HL-60/S4 (cell line): ENCODE results near the gene PODXL2.

Source experiments
- in situ Hi-C: fragments of 300-500 bp; cut with MboI; formaldehyde crosslinking; loops from 2 replicates; pipeline ENCODE4 v1.14.3; 2022; ENCODE audit warnings: low sequenced_read_pairs

Gene PODXL2

DNA sequence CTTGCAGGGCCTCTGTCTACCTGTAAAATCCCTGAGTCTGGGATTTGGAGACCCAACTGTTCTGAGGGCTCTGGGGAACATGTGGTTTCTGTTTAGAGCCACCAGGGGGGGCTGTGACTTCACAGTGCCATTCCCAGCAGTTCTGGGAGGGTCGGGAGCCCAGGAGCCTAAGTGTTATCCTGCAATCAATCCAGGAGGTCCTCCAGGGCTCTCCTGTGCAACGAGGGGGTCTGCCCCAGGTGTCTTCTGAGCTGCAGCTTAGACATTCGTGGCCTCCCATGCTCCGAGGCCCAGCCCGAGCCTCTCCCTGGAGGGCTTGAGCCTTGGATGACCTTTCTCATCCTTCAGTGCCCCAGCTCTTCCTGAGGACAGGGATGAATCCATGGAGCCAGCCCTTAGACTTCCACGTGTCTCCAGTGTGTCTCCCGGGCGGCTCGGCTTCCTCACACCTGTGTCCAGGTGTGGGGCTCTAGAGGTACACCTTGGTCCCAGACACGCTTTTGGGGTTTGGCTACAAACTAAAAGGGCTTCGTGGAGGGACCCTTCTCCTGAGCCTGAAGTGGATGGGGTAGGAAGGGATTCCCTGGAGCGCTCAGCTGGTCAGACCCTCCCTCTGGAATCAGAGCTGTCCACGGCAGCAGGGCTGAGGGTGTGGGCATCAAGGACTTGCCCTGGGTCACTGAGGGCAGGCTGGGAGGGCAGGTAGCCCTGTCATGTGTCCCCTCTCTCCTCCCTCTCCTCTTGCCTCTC is 23.4 kb downstream of the PODXL2 start:
- in situ Hi-C loops = loop anchor here (25.0 kb wide), 1 partner anchor 185 kb away; no protein-coding TSS in a partner anchor

DNA sequence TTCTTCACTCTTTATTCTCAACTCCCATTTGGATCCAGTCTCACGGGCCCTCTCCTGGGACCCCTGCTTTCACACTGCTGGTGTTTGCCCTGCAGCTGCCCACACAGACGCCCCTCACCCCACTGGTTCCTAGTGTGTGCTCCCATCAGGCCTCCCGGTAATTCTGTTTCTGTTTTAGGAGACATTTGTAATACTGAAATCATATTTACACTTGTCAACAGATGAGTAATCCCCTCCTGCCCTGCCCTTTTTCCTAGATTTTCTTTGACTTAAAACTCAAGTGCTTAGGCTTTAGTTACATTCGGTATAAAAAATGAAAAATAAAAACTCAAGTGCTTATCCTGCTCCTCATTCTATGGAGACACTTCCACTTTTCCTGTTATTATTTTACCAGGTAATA is 25.4 kb downstream of the PODXL2 start:
- in situ Hi-C loops = loop anchor here (25.0 kb wide), 1 partner anchor 183 kb away; no protein-coding TSS in a partner anchor

DNA sequence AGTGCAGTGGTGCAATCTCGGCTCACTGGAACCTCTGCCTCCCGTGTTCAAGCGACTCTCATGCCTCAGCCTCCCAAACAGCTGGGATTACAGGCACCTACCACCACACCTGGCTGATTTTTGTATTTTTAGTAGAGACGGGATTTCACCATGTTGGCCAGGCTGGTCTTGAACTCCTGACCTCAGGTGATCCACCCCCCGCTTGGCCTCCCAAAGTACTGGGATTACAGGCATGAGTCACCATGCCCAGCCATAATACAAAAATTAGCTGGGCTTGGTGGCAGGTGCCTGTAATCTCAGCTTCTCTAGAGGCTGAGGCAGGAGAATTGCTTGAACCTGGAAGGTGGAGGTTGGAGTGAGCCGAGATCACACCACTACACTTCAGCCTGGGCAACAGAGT is 26.0 kb downstream of the PODXL2 start:
- in situ Hi-C loops = loop anchor here (25.0 kb wide), 1 partner anchor 182 kb away; no protein-coding TSS in a partner anchor

DNA sequence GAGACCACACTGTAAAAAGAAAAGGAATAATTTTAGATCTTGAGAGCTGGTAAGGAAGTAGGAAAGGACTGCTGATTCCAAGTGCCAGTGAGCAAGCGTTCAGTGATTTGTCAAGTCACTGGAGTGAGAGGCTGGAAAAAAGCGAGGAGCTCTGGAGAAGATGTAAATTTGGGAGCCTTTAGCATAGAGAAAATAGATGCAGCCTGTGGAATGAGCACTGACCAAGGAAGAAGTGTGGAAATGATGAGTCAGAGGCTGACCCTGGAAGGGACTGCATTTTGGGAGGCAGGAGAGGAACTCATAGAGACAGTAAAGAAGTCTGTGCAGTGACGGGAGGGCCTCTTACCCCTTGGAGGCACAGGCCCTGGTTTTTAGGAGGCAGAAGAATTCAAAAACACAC is 26.7 kb downstream of the PODXL2 start:
- in situ Hi-C loops = loop anchor here (25.0 kb wide), 1 partner anchor 182 kb away; no protein-coding TSS in a partner anchor

GRCh38 chr3:127656906-127657305 is 27.9 kb downstream of the PODXL2 start:
- in situ Hi-C loops = loop anchor here (25.0 kb wide), 1 partner anchor 180 kb away; no protein-coding TSS in a partner anchor

GRCh38 chr3:127658234-127658633 is 29.2 kb downstream of the PODXL2 start:
- in situ Hi-C loops = loop anchor here (25.0 kb wide), 1 partner anchor 179 kb away; no protein-coding TSS in a partner anchor

DNA sequence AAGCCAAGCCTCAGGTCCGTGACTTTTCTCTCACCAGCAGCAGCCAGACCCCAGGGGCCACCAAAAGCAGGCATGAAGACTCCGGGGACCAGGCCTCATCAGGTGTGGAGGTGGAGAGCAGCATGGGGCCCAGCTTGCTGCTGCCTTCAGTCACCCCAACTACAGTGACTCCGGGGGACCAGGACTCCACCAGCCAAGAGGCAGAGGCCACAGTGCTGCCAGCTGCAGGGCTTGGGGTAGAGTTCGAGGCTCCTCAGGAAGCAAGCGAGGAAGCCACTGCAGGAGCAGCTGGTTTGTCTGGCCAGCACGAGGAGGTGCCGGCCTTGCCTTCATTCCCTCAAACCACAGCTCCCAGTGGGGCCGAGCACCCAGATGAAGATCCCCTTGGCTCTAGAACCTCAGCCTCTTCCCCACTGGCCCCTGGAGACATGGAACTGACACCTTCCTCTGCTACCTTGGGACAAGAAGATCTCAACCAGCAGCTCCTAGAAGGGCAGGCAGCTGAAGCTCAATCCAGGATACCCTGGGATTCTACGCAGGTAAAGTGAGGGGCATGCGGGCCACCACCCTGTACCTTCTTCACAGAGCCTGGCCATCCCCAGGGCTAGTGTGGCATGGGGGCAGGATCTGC is 31.8 kb downstream of the PODXL2 start:
- in situ Hi-C loops = loop anchor here (25.0 kb wide), 1 partner anchor 177 kb away; no protein-coding TSS in a partner anchor

- in situ Hi-C loops = loop anchor here (25.0 kb wide), 1 partner anchor 176 kb away; no protein-coding TSS in a partner anchor
Measured at GRCh38 chr3:127661600-127661999, 32.6 kb downstream of the PODXL2 start.

GRCh38 chr3:127662001-127662469 is 33.0 kb downstream of the PODXL2 start:
- in situ Hi-C loops = loop anchor here (25.0 kb wide), 1 partner anchor 175 kb away; no protein-coding TSS in a partner anchor

- in situ Hi-C loops = loop anchor here (25.0 kb wide), 1 partner anchor 174 kb away; no protein-coding TSS in a partner anchor
Measured at GRCh38 chr3:127663151-127663550, 34.2 kb downstream of the PODXL2 start.

- in situ Hi-C loops = loop anchor here (25.0 kb wide), 1 partner anchor 172 kb away; no protein-coding TSS in a partner anchor
Measured at GRCh38 chr3:127665165-127665564, 36.2 kb downstream of the PODXL2 start.

- in situ Hi-C loops = loop anchor here (25.0 kb wide), 1 partner anchor 172 kb away; no protein-coding TSS in a partner anchor
Measured at GRCh38 chr3:127665586-127665985, 36.6 kb downstream of the PODXL2 start.

DNA sequence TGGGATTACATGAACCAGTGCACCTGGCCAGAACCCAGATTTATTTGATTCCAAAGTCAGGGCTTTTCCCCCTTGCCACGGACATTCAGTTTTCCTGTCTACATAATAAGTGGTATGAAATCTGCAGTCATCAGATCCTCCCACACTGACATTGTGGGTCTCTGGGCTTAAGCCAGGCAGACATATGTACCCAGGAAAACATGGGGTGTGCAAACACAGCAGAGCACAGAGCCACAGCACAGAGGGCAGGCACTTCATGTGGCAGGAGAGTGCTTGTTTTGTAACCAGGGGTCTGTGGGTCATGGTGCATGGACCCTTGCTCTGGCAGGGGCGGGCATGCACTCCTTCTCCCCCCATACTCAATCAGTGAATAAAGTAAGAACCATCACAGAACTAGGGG is 37.7 kb downstream of the PODXL2 start:
- in situ Hi-C loops = loop anchor here (25.0 kb wide), 1 partner anchor 171 kb away; no protein-coding TSS in a partner anchor

- in situ Hi-C loops = loop anchor here (25.0 kb wide), 1 partner anchor 170 kb away; no protein-coding TSS in a partner anchor
Measured at GRCh38 chr3:127667119-127667681, 38.2 kb downstream of the PODXL2 start.

DNA sequence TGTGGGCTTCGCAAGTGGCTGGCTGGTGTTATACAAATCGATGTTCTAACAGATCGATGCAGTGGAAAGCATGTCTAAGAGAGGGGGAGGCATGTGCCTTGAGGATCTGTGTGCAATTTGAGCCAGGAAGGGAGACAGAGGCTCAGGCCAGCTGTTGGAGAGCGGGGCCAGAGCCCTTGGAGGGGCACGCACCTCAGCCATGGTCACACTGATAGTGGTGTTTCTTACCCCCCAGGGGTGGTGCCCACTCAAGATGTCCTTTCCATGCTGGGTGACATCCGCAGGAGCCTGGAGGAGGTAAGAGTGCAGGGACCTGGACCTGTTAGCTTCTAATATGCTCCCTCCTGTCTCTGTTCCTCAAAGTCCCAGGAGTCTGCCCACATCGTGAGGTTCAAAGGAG is 39.9 kb downstream of the PODXL2 start:
- in situ Hi-C loops = loop anchor here (25.0 kb wide), 1 partner anchor 168 kb away; no protein-coding TSS in a partner anchor

DNA sequence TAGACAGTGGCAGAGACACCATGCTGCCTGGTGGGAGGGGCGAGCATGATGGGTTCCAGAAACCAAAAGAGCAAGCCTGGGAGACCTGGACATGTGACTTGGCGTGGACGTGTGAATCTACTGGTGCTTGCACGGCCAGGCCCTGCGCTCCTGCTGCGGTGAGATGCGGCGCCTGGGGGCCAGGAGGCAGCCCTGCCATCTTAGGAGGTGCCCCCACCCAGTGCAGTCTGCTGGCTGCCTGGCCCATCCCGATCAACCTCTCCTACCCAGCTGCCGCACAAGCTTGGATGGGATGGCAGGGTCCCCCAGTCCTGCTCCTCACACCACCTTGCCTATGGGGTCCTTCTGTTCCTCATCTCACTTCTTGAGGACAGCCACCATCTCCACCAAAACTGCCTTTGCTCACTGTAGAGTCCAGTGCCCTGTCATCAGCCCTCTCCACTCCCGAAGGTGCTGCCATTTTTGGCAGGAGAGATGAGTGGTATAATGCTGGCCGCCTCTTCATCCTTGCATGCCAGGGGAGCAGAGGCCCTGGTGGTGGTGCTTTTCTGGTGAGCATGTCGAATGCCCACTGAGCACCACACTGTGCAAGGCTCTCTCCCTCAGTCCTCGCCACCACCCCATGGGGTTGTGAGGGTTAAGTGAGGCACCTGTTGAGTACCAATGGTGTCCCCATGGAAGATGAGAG is 40.7 kb downstream of the PODXL2 start:
- in situ Hi-C loops = loop anchor here (25.0 kb wide), 1 partner anchor 168 kb away; no protein-coding TSS in a partner anchor

GRCh38 chr3:127670229-127670559 is 41.2 kb downstream of the PODXL2 start:
- in situ Hi-C loops = loop anchor here (25.0 kb wide), 1 partner anchor 167 kb away; no protein-coding TSS in a partner anchor

- in situ Hi-C loops = loop anchor here (25.0 kb wide), 1 partner anchor 166 kb away; no protein-coding TSS in a partner anchor
Measured at GRCh38 chr3:127670761-127671522, 42.0 kb downstream of the PODXL2 start.
